Medulla oblongata (tissue), 1 donor: ENCODE results near the gene ADRA2C.

Experiments used
- DNase-seq: peaks from one replicate; pipeline ENCODE4 v3.0.0-alpha.2; 2015; ENCODE audit errors: extremely low spot score

The ADRA2C gene

GRCh38 chr4:3777033-3777390 lies 10.8 kb downstream of the ADRA2C start:
- DNase-seq: no peak

GRCh38 chr4:3777669-3778068 lies 11.5 kb downstream of the ADRA2C start:
- DNase-seq: no peak

- no peak for DNase-seq
These were observed 13.3 kb downstream of the ADRA2C start for GRCh38 chr4:3779509-3779908.

- no peak for DNase-seq
These were observed 14.4 kb downstream of the ADRA2C start for GRCh38 chr4:3780347-3781171.

GRCh38 chr4:3781193-3781886 lies 15.2 kb downstream of the ADRA2C start:
- DNase-seq: no peak

- no peak for DNase-seq
These were observed 16.1 kb downstream of the ADRA2C start for GRCh38 chr4:3781997-3782930.

GRCh38 chr4:3783693-3784306 lies 17.6 kb downstream of the ADRA2C start:
- no peak for DNase-seq

GRCh38 chr4:3784454-3785291 lies 18.5 kb downstream of the ADRA2C start:
- no peak for DNase-seq

- no peak for DNase-seq
These were observed 19.0 kb downstream of the ADRA2C start for GRCh38 chr4:3785292-3785565.

- DNase-seq: peak; percentile 69
These were observed 20.1 kb downstream of the ADRA2C start for GRCh38 chr4:3786196-3786869.

- no peak for DNase-seq
These were observed 21.5 kb downstream of the ADRA2C start for GRCh38 chr4:3787489-3788365.

- DNase-seq: no peak
These were observed 22.1 kb downstream of the ADRA2C start for GRCh38 chr4:3788366-3788660.

GRCh38 chr4:3789587-3789986 lies 23.4 kb downstream of the ADRA2C start:
- DNase-seq: no peak

- no peak for DNase-seq
These were observed 23.9 kb downstream of the ADRA2C start for GRCh38 chr4:3790006-3790561.

- DNase-seq: no peak
These were observed 25.1 kb downstream of the ADRA2C start for GRCh38 chr4:3791256-3791655.

- no peak for DNase-seq
These were observed 25.8 kb downstream of the ADRA2C start for GRCh38 chr4:3791910-3792542.

- no peak for DNase-seq
These were observed 26.6 kb downstream of the ADRA2C start for GRCh38 chr4:3792813-3793212.

GRCh38 chr4:3793545-3793944 lies 27.4 kb downstream of the ADRA2C start:
- DNase-seq: no peak

- no peak for DNase-seq
These were observed 30.8 kb downstream of the ADRA2C start for GRCh38 chr4:3796960-3797359.
